NCI-H128 (cell line): ENCODE results near the gene RGS12.

Source experiments
- DNase-seq: peaks from one replicate; lab custom pipeline; 2025; ENCODE audit not compliant: unreplicated experiment; lab: John Stamatoyannopoulos, UW

The RGS12 gene

GRCh38 chr4:3252831-3253641 is 39.8 kb upstream of the RGS12 start:
- no peak for DNase-seq

GRCh38 chr4:3253808-3254207 is 39.0 kb upstream of the RGS12 start:
- no peak for DNase-seq

GRCh38 chr4:3254302-3255131 is 38.3 kb upstream of the RGS12 start:
- no peak for DNase-seq

- no peak for DNase-seq
Measured at GRCh38 chr4:3255611-3256186, 37.1 kb upstream of the RGS12 start.

GRCh38 chr4:3256230-3257102 is 36.4 kb upstream of the RGS12 start:
- DNase-seq = no peak

- DNase-seq = peak; percentile 27
Measured at GRCh38 chr4:3257103-3257555, 35.7 kb upstream of the RGS12 start.

- no peak for DNase-seq
Measured at GRCh38 chr4:3257556-3258482, 35.0 kb upstream of the RGS12 start.

GRCh38 chr4:3261411-3262207 is 31.2 kb upstream of the RGS12 start:
- no peak for DNase-seq

GRCh38 chr4:3262208-3263052 is 30.4 kb upstream of the RGS12 start:
- DNase-seq = no peak

- no peak for DNase-seq
Measured at GRCh38 chr4:3263053-3263875, 29.6 kb upstream of the RGS12 start.

GRCh38 chr4:3263876-3264193 is 29.0 kb upstream of the RGS12 start:
- no peak for DNase-seq

GRCh38 chr4:3266076-3266475 is 26.7 kb upstream of the RGS12 start:
- DNase-seq = no peak

GRCh38 chr4:3267576-3268394 is 25.0 kb upstream of the RGS12 start:
- DNase-seq = no peak

- no peak for DNase-seq
Measured at GRCh38 chr4:3268395-3269104, 24.3 kb upstream of the RGS12 start.

- no peak for DNase-seq
Measured at GRCh38 chr4:3269105-3269927, 23.5 kb upstream of the RGS12 start.
